GM12891 (cell line): ENCODE measurements around the gene ANKRD13B.

Source experiments
- PAX5 ChIP-seq: IDR thresholded peaks from 2 replicates; pipeline ENCODE4 v1.6.1; 2011; ENCODE audit warnings: low read length, moderate library complexity, mild to moderate bottlenecking; ENCODE audit not compliant: insufficient read depth, severe bottlenecking
- POLR2A ChIP-seq: IDR thresholded peaks from 2 replicates; pipeline ENCODE4 v1.6.1; 2011; ENCODE audit warnings: low read depth, low read length, control low read depth
- POLR2AphosphoS5 ChIP-seq: IDR thresholded peaks from 2 replicates; pipeline ENCODE4 v1.6.1; 2011; ENCODE audit warnings: low read depth, low read length, control low read depth
- POU2F2 ChIP-seq: IDR thresholded peaks from 2 replicates; pipeline ENCODE4 v1.6.1; 2011; ENCODE audit warnings: low read depth, mild to moderate bottlenecking, control low read depth, low read length, moderate library complexity
- SPI1 ChIP-seq: IDR thresholded peaks from 2 replicates; pipeline ENCODE4 v1.6.1; 2011; ENCODE audit warnings: low read depth, low read length, control low read depth
- TAF1 ChIP-seq: IDR thresholded peaks from 2 replicates; pipeline ENCODE4 v1.6.1; 2011; ENCODE audit warnings: low read depth, low read length, control low read depth

DNA sequence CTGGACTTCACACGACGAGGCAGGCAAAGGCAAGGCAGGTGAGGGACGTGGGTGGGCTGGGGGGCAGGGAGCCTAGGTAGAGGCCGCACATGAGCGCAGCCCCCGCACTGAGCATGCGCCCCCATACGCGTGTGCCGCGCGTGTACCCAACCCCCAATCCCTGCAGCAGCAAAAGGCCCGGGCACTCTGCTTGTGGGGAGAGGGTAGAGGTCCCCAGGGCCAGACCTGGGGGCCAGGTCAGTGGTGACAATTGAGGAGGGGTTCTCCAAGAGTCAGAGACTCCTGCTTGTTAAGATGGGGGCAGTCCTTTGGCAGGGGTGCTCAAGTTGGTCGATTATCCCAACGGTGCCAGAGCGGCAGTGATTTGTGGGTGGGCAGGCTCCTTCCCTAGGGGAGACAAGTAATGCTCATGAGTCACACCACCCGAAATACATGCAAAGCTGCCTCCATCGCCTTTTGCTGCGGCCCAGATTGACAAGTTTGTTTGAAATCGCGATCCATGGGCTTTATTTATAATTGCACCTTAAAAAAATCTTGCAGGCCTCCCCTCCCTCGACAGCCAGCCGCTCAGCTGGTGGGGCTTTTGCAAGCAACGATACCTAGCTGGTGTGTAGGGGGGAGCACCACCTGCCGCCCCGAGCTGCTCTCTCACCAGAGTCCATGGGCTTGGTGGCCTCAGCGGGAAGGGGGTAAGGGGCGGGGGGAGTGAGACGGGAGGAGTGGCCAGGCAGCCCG is 2.4 kb upstream of the ANKRD13B start:
- TF ChIP-seq TAF1 (no peak), POLR2A (no peak), POLR2AphosphoS5 (no peak), PAX5 (no peak), SPI1 (no peak), POU2F2 (no peak)
